GM19328 (cell line): ENCODE results near the gene KDM4B.
"Not testable (repeated sequence)": the region's sequence is repeated elsewhere in the genome, so short reads cannot be mapped to it uniquely, and the experiment has no call there.

Source experiments
- ATAC-seq: cut with Tn5 transposase; IDR thresholded peaks from one replicate; pipeline ENCODE4 v1.9.1; 2021; ENCODE audit warnings: mild to moderate bottlenecking, moderate library complexity; ENCODE audit not compliant: unreplicated experiment

Gene KDM4B

GRCh38 chr19:4968462-4969291, at the start of gene KDM4B:
Gene KDM4B, plus strand, starts transcription at chr19:4969113. Its CDS starts 63,778 bp downstream, at chr19:5032891.
- ATAC-seq: peak; percentile 91

GRCh38 chr19:4922530-4923275, 46.2 kb upstream of the KDM4B start:
- no peak for ATAC-seq

GRCh38 chr19:4923276-4923747, 45.6 kb upstream of the KDM4B start:
- no peak for ATAC-seq

GRCh38 chr19:4929186-4929585, 39.7 kb upstream of the KDM4B start:
- no peak for ATAC-seq

- ATAC-seq: no peak
These were observed 38.2 kb upstream of the KDM4B start for GRCh38 chr19:4930664-4931063.

- no peak for ATAC-seq
These were observed 36.2 kb upstream of the KDM4B start for GRCh38 chr19:4932711-4933110.

GRCh38 chr19:4933528-4933927, 35.4 kb upstream of the KDM4B start:
- no peak for ATAC-seq

GRCh38 chr19:4935444-4935843, 33.5 kb upstream of the KDM4B start:
- ATAC-seq: no peak

- no peak for ATAC-seq
These were observed 31.9 kb upstream of the KDM4B start for GRCh38 chr19:4937060-4937459.

GRCh38 chr19:4938461-4938860, 30.5 kb upstream of the KDM4B start:
- not testable (repeated sequence) for ATAC-seq

GRCh38 chr19:4939466-4939865, 29.4 kb upstream of the KDM4B start:
- ATAC-seq: no peak

- not testable (repeated sequence) for ATAC-seq
These were observed 27.2 kb upstream of the KDM4B start for GRCh38 chr19:4941638-4942169.

GRCh38 chr19:4950650-4951049, 18.3 kb upstream of the KDM4B start:
- ATAC-seq: not testable (repeated sequence)

- no peak for ATAC-seq
These were observed 17.3 kb upstream of the KDM4B start for GRCh38 chr19:4951656-4952055.

GRCh38 chr19:4952945-4953344, 16.0 kb upstream of the KDM4B start:
- ATAC-seq: no peak

- ATAC-seq: not testable (repeated sequence)
These were observed 14.4 kb upstream of the KDM4B start for GRCh38 chr19:4954320-4955149.

- no peak for ATAC-seq
These were observed 13.6 kb upstream of the KDM4B start for GRCh38 chr19:4955274-4955673.

- ATAC-seq: no peak
These were observed 10.9 kb upstream of the KDM4B start for GRCh38 chr19:4957981-4958380.

- no peak for ATAC-seq
These were observed 6.8 kb upstream of the KDM4B start for GRCh38 chr19:4962085-4962619.

GRCh38 chr19:4965061-4965460, 3.9 kb upstream of the KDM4B start:
- ATAC-seq: no peak

GRCh38 chr19:4966591-4966990, 2.3 kb upstream of the KDM4B start:
- ATAC-seq: no peak
